DMS153 (cell line): ENCODE data around the gene TMED3.

Source experiments
- DNase-seq: peaks from one replicate; lab custom pipeline; 2025; lab: John Stamatoyannopoulos, UW

The TMED3 gene

GRCh38 chr15:79310985-79311900 is at the start of gene TMED3:
Gene TMED3, plus strand, starts transcription at chr15:79311112. Its CDS starts 138 bp downstream, at chr15:79311250.
- DNase-seq: peak; percentile 61

GRCh38 chr15:79261836-79262235 is 49.1 kb upstream of the TMED3 start:
- no peak for DNase-seq

DNA sequence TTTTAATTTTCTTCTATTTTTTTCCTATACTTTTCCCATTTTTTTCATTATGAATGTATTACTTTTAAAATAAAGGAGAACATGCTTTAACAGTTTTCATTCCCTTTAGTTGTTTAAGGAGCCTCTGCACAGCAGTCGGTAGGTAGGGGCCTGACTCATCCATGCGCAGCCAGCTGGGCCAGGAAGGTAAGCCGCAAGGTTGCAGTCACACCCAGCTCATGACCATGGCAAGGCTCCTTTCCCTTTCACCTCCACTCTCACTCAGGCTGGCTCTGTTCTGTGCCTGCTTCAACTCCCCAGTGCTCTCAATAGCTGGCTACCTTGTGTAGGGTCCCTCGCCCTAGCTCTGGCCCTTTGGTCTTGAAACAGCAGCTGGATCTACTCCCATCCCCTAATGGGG is 45.7 kb upstream of the TMED3 start:
- DNase-seq: no peak

- no peak for DNase-seq
These were observed 44.8 kb upstream of the TMED3 start for GRCh38 chr15:79265987-79266579.

GRCh38 chr15:79282371-79283251 is 28.3 kb upstream of the TMED3 start, which contains the start of gene ANKRD34C:
Gene ANKRD34C, plus strand, starts transcription at chr15:79282722. Its CDS starts 10,563 bp downstream, at chr15:79293285.
- DNase-seq: no peak

GRCh38 chr15:79283252-79284048 is 27.5 kb upstream of the TMED3 start:
- DNase-seq: no peak

GRCh38 chr15:79290642-79291275 is 20.2 kb upstream of the TMED3 start:
- no peak for DNase-seq

DNA sequence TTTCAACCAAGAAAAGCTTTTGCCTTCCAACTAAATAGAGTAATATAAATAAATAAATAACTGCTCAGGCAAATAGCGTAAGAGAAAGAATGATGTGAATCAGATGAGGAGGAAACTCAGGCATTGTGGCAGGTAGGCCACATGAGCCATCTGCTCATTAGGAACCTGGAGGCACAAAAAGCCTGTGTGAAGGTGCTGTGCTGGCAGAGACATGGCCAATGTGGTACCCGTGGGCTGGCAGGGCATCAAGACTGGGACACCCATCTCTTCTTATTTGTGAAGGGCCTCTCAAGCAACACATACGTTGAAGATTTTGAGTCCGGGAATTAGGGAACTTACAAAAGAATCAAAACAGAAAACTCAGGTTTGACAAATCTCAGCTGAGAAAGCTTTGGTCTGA is 18.9 kb upstream of the TMED3 start:
- no peak for DNase-seq

- DNase-seq: no peak
These were observed 16.8 kb upstream of the TMED3 start for GRCh38 chr15:79294075-79294474.

DNA sequence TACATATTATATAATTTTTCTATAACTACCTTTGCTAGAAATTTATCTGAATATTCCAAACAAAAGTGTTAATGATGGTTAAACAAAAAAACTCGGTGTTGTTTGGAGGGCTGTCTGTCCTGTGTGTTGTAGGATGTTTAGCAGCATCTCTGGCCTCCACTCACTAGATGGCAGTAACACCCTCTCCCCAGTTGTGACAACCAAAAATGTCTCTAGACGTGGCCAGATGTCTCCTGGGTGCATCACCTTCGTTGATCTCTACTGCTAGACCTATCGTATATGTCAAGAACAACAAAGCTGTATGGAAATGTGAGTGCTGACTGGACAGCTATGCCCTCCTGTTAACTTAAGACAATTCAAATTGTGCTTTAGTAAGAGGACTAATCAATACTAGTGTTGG is 14.3 kb upstream of the TMED3 start:
- no peak for DNase-seq

DNA sequence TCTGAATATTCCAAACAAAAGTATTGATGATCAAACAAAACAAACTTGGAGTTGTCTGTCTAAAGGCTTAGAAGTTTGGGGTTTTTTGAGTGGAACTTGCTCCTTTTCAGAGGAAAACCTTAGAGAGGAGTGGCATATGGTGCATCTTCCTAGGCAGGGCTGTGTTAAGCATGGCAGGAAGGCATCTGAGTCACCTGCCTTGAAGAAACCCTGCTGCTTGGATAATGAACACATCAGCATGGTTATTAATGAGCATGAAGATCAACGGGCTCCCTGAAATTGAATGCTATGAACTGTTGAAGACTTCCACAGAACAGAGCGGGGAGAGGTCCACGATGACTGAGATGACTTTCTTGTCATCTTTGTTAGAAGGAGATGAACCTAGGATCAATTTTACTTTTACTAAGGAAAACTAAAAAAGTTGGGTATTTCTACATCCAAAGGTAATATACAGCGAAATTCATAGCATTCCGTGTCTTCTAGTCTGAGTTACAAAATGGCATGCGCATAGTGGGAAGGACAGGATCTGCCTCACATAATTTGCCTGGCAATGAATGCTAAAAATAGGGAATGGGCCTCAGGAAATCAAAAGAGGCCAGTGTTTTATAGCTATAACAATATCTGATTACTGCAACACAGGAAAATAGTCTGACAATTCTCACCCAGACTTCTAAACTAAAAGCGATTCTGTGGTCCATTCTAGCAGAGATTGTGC is 11.6 kb upstream of the TMED3 start:
- no peak for DNase-seq

DNA sequence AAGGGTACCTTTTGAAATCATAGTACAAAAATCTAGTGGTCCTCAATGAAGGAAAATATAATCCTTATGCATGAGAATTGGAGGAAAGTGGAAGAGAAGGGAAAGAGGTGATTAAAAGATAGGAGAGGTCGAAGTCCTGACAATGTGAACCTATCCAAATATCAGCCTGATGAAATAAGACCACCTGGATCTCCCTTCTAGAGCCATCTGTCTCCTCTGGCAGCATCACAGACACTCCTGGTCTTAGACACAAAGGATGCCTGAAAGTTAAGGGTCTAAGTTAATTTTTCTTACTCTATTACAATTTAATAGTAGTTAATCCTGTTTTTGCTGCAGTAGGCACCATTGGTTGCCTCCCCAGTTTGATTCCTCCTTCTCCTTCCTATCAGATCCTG is 11.1 kb upstream of the TMED3 start:
- no peak for DNase-seq

DNA sequence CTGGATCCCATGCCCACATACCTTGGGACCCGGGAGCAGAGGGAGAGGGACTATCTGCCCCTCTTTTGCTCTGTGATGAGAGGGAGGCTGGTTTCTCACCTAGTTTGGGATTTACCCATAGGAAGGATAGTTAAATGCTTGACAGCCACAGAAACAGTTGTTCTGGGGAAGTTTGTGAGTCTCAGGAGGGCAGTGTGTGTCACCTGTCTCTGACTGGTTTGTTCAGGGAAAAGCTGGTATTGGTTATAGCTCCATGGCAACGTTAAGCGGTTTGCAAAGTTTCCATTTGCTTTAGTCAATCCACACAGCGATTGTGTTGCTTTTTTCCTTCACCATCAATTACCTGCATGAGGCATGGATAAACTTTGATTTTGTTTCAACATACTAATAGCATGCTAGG is 3.7 kb upstream of the TMED3 start:
- no peak for DNase-seq

- DNase-seq: no peak
These were observed 2.0 kb upstream of the TMED3 start for GRCh38 chr15:79308874-79309273.

DNA sequence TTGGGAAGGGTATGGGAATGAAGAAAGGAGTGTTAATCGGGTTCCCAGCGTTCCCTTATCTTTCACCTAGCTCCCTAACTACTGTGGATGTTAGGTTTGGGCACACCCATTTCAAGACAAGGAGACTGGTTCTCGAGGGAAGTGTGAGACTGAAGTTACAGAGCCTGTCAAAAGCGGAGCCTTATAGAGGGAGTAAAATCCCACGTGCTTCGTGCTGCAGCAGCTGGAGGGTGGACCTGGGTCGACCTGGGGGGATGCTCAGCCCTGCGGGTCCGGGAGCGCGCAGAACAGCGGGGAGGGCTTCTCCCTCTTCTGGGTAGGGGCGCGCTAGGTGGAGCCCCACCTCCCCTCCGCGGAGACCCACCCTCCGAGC is 314 bp upstream of the TMED3 start:
- DNase-seq: no peak

- no peak for DNase-seq
These were observed 1.1 kb downstream of the TMED3 start for GRCh38 chr15:79311901-79312553.

DNA sequence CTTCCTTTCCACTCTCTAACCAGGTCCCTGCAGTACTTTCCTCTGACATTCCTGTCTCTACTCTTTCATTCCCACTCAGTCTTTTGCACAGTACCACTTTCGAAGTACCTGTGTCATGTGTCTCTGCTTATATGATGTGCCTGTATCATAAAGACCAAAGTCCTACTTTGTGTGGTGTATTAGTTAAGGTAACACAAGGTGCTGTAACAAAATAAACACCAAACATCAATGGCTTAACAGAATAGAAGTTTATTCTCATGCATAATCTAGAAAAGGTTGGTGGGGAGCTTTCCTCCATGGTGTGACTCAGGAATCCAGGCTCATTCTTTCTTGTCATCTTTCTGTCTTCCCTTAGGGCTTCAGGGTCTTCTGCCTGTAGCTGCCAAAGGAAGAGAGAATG is 3.3 kb downstream of the TMED3 start:
- no peak for DNase-seq

DNA sequence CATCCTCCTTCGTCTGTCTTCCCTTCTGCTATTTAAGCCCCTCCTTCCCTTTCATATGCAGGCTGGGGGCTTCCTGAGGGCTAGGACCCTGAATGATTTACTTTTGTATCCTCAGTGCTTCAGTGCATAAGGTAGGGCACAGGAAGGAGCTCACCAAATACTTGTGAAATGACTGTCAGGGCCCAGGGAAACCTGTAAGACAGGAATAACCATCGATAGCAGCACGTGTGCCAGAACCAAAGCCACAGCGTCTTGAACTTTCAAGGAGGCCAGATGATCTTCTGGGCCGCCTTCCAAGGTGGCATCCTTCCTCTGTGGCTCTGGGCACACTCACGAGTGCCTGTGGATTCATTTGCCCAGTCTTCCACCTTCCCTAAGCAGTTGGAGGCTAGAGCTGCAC is 3.9 kb downstream of the TMED3 start:
- no peak for DNase-seq

DNA sequence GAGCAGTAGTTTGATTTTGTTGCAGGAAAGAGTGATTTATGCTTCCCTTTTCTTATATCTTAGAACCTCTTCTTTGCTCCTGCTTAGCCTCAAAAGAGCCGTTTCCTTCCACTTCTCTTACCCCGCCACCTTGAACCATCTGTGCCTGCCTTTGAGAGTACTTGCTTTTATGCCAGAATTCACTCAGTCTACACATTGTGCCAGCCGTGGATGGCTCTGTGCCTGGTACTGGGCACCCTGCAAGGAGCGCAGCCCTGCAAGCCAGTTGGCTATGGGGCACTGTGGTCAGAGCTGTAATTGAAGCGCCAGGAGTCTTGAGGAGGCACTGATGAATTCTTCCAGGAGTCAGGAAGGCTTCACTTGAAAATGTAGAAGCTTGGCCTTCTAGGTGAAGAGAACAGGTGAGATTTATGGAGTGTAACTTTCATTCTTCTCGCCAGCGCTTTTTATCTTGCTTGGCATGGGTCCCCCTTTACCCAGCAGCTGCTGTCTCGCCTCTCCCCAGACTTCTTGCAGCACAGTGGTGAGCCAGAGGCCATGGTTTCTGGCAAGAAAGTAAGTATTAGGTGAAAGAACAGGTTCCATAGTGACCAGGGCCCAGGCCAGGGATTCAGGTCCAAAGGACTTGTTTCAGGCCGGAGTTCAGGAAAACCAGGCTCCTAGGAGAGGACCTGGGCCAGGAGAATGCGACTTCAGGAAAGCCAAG is 4.9 kb downstream of the TMED3 start:
- DNase-seq: no peak
